K562 (cell line): ENCODE measurements around the gene NEDD4L. TPM values are rescaled to one million over a fixed set of nuclear protein-coding genes. Genes with fewer than 3 reads are reported as not detected.
A peak's percentile ranks its signal among the peaks of the same experiment; 100 is the strongest.

Experiments used
- ATF1 ChIP-seq, 2 experiments: fragments of 450-650 bp in 1 of 2; IDR thresholded peaks; 2 replicates each; pipeline ENCODE4 v1.6.1; 2016; ENCODE audit warnings: missing compliant biosample characterization in 1 of 2, missing genetic modification characterization in 1 of 2
- BRD9 ChIP-seq: fragments of 450-650 bp; IDR thresholded peaks from 2 replicates; pipeline ENCODE4 v1.6.1; 2018; ENCODE audit warnings: low read depth; ENCODE audit not compliant: partially characterized antibody
- CHD2 ChIP-seq: IDR thresholded peaks from 2 replicates; pipeline ENCODE4 v1.6.1; 2011; ENCODE audit warnings: low read depth, low read length
- CHD7 ChIP-seq: fragments of 200-600 bp; sonication (generic); IDR thresholded peaks from one replicate; pipeline ENCODE4 v1.6.1; 2012; ENCODE audit warnings: mild to moderate bottlenecking, low read depth, low read length, inconsistent platforms
- CXXC5 ChIP-seq: fragments of 250-450 bp; sonication (Bioruptor Pico); IDR thresholded peaks from 2 replicates; pipeline ENCODE4 v1.8.0; 2022; ENCODE audit warnings: inconsistent platforms, mild to moderate bottlenecking, moderate library complexity
- FOXK2 ChIP-seq, 2 experiments: fragments of 450-650 bp; IDR thresholded peaks in 1 of 2; conservative IDR thresholded peaks in 1 of 2; 2 replicates each; pipeline ENCODE4 v1.6.1; 2016; ENCODE audit warnings: low read depth in 2 of 2, mild to moderate bottlenecking in 1 of 2
- HES1 ChIP-seq: fragments of 450-650 bp; IDR thresholded peaks from 2 replicates; pipeline ENCODE4 v1.6.1; 2016; ENCODE audit warnings: low read depth, mild to moderate bottlenecking, moderate library complexity
- HMBOX1 ChIP-seq: sonication (generic); IDR thresholded peaks from 2 replicates; pipeline ENCODE4 v1.6.1; 2016
- JUNB ChIP-seq: fragments of 450-650 bp; formaldehyde crosslinking; conservative IDR thresholded peaks from 2 replicates; pipeline ENCODE4 v1.4.0; 2020; ENCODE audit warnings: mild to moderate bottlenecking
- MBD2 ChIP-seq: sonication (generic); IDR thresholded peaks from 2 replicates; pipeline ENCODE4 v1.6.1; 2016; ENCODE audit warnings: low read depth, borderline replicate concordance
- PHB2 ChIP-seq: fragments of 450-650 bp; IDR thresholded peaks from 2 replicates; pipeline ENCODE4 v1.6.1; 2017; ENCODE audit warnings: low read depth
- SMAD4 ChIP-seq: fragments of 250-450 bp; sonication (Bioruptor Pico); conservative IDR thresholded peaks from 2 replicates; pipeline ENCODE4 v1.8.0; 2021; ENCODE audit warnings: inconsistent platforms, mild to moderate bottlenecking, moderate library complexity
- STAT5A ChIP-seq: IDR thresholded peaks from 2 replicates; pipeline ENCODE4 v1.6.1; 2012; ENCODE audit warnings: low read length, inconsistent platforms, borderline replicate concordance
- XRCC3 ChIP-seq: fragments of 450-650 bp; IDR thresholded peaks from 2 replicates; pipeline ENCODE4 v1.6.1; 2017; ENCODE audit warnings: mild to moderate bottlenecking, moderate library complexity
- ZNF408 ChIP-seq: fragments of 250-450 bp; sonication (Bioruptor Pico); IDR thresholded peaks from 2 replicates; pipeline ENCODE4 v1.4.0; 2020; ENCODE audit warnings: low read depth, mild to moderate bottlenecking, moderate library complexity
- ZNF668 ChIP-seq: fragments of 250-450 bp; sonication (Bioruptor Pico); IDR thresholded peaks from 2 replicates; pipeline ENCODE4 v1.8.0; 2022; ENCODE audit warnings: mild to moderate bottlenecking, inconsistent platforms
- polyA plus RNA-seq, 8 experiments: library from polyadenylated mRNA; depleted of rRNA in 4 of 8; stranded (reverse) in 5 of 8; unstranded in 3 of 8; fragments of >200 nt; fragmentation: Nextera tagmentation in 2 of 8; fragmentation: Illumina TruSeq in 1 of 8; extraction: Ambion mirVana in 2 of 8; extraction: Trizol in 1 of 8; gene quantifications; 2 replicates each; pipeline versions ENCODE4 v1.2.1 to v1.2.3, GENCODE V29; 2011 to 2014; ENCODE audit warnings: inconsistent platforms in 1 of 8, missing spikeins in 1 of 8
- total RNA-seq, 7 experiments: library from RNA; depleted of rRNA in 6 of 7; stranded (reverse); fragments of >200 nt in 6 of 7; fragmentation: Illumina TruSeq in 2 of 7; extraction: Trizol in 2 of 7; gene quantifications; 2 replicates each; pipeline versions ENCODE4 v1.2.1 to v1.2.3, GENCODE V29; 2011 to 2021; ENCODE audit warnings: low replicate concordance in 1 of 7

NEDD4L gene
- total and polyA plus RNA-seq, 9 of the 15 experiments (the other 6 are each of a cell fraction or from before 2014, with no cell fraction given) = 8.1 to 33.4 (median 19.9) TPM

GRCh38 chr18:58043491-58044369 lies at the start of gene NEDD4L (continued):
- TF ChIP-seq CHD7 (no peak), ZNF408 (no peak), HMBOX1 (no peak), XRCC3 (no peak), BRD9 (peak; percentile 10), SMAD4 (CRISPR knock-in tag) (0 out of 2 replicates have a peak, but pooled peaks have one; percentile 23), CHD2 (no peak), ZNF668 (CRISPR knock-in tag) (no peak), HES1 (no peak), FOXK2 (conservative IDR thresholded peaks at IDR 0.05 in 1 of 2, IDR thresholded peaks at IDR 0.05 in 1 of 2; ENCODE audit: low read depth in 2 of 2) (no peak), STAT5A (no peak), PHB2 (no peak), MBD2 (no peak), JUNB (CRISPR knock-in tag) (no peak), ATF1 (CRISPR knock-in tag; IDR thresholded peaks at IDR 0.05) (no peak), ATF1 (tag; IDR thresholded peaks at IDR 0.05) (no peak), CXXC5 (CRISPR knock-in tag) (peak; percentile 79)
